ENCODE data around the gene TAOK3. TPM values are rescaled to one million over a fixed set of nuclear protein-coding genes. Genes with fewer than 3 reads are reported as not detected.
"Not testable (repeated sequence)": the region's sequence is repeated elsewhere in the genome, so short reads cannot be mapped to it uniquely, and the experiment has no call there.

TAOK3 gene
- polyA plus RNA-seq, 3 donors, result 19.7 to 58.3 (median 44.8) TPM

- Histone ChIP-seq H3K27me3 (ENCODE audit: control insufficient read depth in 2 of 2, insufficient read depth in 2 of 2, low read length in 2 of 2) (no peaks in the 10 kb centered on the region), H3K79me2 (ENCODE audit: insufficient read depth, low read length) (peaks cover 13% of the 10 kb centered on the region), H3K4me3 (replicated peaks in 1 of 3; ENCODE audit: low read depth in 2 of 3, low read length in 3 of 3) (no peak overlapping the region), H3K27ac (ENCODE audit: low read depth in 1 of 2, low read length in 2 of 2) (no peak overlapping the region), H2AFZ (ENCODE audit: insufficient read depth, low read depth, low read length, poor library complexity, severe bottlenecking) (no peak overlapping the region), H3K36me3 (replicated peaks in 1 of 2; ENCODE audit: control insufficient read depth in 1 of 2, insufficient read depth in 2 of 2, low read length in 2 of 2) (peaks cover 31 to 42% of the 10 kb centered on the region in 2 donors), H3K9me3 (replicated peaks in 1 of 2; ENCODE audit: control insufficient read depth in 1 of 2, insufficient read depth in 1 of 2, low read length in 2 of 2) (no peaks in the 10 kb centered on the region), H4K20me1 (ENCODE audit: insufficient read depth, low read length) (peaks cover 29% of the 10 kb centered on the region), H3K9ac (ENCODE audit: insufficient read depth, low read length, poor library complexity, severe bottlenecking) (no peak overlapping the region), H3K4me2 (replicated peaks; ENCODE audit: extremely low read depth, low read length, poor library complexity, severe bottlenecking) (no peak overlapping the region), H3K4me1 (ENCODE audit: control insufficient read depth in 1 of 2, insufficient read depth in 2 of 2, low read length in 2 of 2) (no peaks in the 10 kb centered on the region)
- Mint-ChIP-seq H3K4me1 (peaks cover 3% of the 10 kb centered on the region), H3K36me3 (peaks cover 28 to 40% of the 10 kb centered on the region in 2 donors), H3K4me3 (no peak overlapping the region), H3K27me3 (ENCODE audit: low read depth in 3 of 3) (no peaks in the 10 kb centered on the region), H3K9me3 (peaks cover 0 to 3% (median 0%) of the 10 kb centered on the region in 7 donors), H3K27ac (no peak overlapping the region)
- no peak for TF ChIP-seq CTCF (IDR thresholded peaks at IDR 0.05)
- no CpG with 5 or more reads among the region's 1 CpG for WGBS (ENCODE audit: insufficient coverage)
- intact Hi-C loops (cut with micrococcal nuclease), result no loop called here
- DNase-seq, result no peak
These were observed 123.2 kb downstream of the TAOK3 start for GRCh38 chr12:118249547-118249946.

GRCh38 chr12:118245886-118246285 lies 126.8 kb downstream of the TAOK3 start:
- 100% methylated on average over 3 of the region's 26 CpGs for WGBS (ENCODE audit: insufficient coverage)
- not testable (repeated sequence) for H3K27ac Mint-ChIP-seq

More at GRCh38 chr12:118245886-118246285, 126.8 kb downstream of the TAOK3 start:
- H3K27ac ChIP-seq (ENCODE audit: low read depth in 1 of 2, low read length in 2 of 2); H3K27me3 ChIP-seq (ENCODE audit: control insufficient read depth in 2 of 2, insufficient read depth in 2 of 2, low read length in 2 of 2); H3K4me1 Mint-ChIP-seq; H3K9ac ChIP-seq (ENCODE audit: insufficient read depth, low read length, poor library complexity, severe bottlenecking); H3K9me3 Mint-ChIP-seq; DNase-seq; H3K9me3 ChIP-seq (replicated peaks in 1 of 2; ENCODE audit: control insufficient read depth in 1 of 2, insufficient read depth in 1 of 2, low read length in 2 of 2); H2AFZ ChIP-seq (ENCODE audit: insufficient read depth, low read depth, low read length, poor library complexity, severe bottlenecking); H3K4me1 ChIP-seq (ENCODE audit: control insufficient read depth in 1 of 2, insufficient read depth in 2 of 2, low read length in 2 of 2); H3K4me3 Mint-ChIP-seq; H3K27me3 Mint-ChIP-seq (ENCODE audit: low read depth in 3 of 3); intact Hi-C loops (cut with micrococcal nuclease); H3K4me3 ChIP-seq (replicated peaks in 1 of 3; ENCODE audit: low read depth in 2 of 3, low read length in 3 of 3); H3K79me2 ChIP-seq (ENCODE audit: insufficient read depth, low read length); H3K4me2 ChIP-seq (replicated peaks; ENCODE audit: extremely low read depth, low read length, poor library complexity, severe bottlenecking): not testable (repeated sequence)
- Histone ChIP-seq H4K20me1 (ENCODE audit: insufficient read depth, low read length) (peaks cover 20% of the 10 kb centered on the region), H3K36me3 (replicated peaks in 1 of 2; ENCODE audit: control insufficient read depth in 1 of 2, insufficient read depth in 2 of 2, low read length in 2 of 2) (peaks cover 35 to 42% of the 10 kb centered on the region in 2 donors)
- peaks cover 24 to 40% of the 10 kb centered on the region in 2 donors for H3K36me3 Mint-ChIP-seq

All from CD14-positive monocyte (primary cell).